NCI-H345 treated with DMSO at 0.1 percent for 48 hours (cell line): ENCODE measurements around the gene LYRM2.
A peak's percentile ranks its signal among the peaks of the same experiment; 100 is the strongest.

Source experiments
- DNase-seq: peaks from one replicate; lab custom pipeline; 2025; ENCODE audit not compliant: unreplicated experiment; lab: John Stamatoyannopoulos, UW

The LYRM2 gene

GRCh38 chr6:89638320-89639195 lies at the start of gene LYRM2:
LYRM2 (minus strand) TSS chr6:89638747; CDS start chr6:89638716, 31 bp downstream.
- peak; percentile 90 for DNase-seq

DNA sequence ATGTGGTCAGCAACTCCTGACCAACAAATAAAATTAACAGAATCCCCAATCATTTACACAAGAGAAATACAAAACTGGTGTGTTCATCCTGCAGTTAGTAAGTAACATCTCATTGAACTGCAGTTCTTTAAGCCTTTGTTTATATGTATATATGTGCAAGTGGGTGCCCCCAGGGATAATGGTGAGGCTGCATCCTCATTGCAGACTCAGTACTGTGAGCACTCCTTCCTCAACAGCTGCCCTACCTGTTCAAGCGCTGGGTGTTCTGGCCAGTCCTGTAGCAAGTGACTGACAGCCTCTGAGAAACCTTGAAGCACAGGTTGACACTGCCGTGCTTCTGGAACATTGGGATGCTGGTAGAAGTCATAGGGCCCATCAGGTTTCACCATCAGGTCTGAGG lies 49.8 kb upstream of the LYRM2 start:
- no peak for DNase-seq

DNA sequence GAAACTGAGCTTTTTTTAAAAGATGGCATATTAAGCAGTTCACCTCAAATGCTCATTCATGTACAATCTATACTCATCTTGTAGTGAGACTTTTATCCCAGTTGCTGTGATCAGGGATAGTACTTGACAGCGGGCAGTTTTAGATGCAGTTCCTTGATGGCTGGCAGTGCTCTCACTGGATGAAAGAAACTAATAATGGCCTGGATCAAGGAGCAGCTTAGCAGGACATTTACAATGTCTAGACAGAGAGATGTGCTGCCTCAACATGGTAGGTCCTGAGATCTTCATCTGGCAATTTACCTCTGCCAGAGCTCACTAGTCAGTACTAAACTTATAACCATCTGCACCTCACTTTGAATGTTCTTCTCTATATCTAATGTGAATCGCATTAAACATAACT lies 46.8 kb upstream of the LYRM2 start:
- DNase-seq = no peak

DNA sequence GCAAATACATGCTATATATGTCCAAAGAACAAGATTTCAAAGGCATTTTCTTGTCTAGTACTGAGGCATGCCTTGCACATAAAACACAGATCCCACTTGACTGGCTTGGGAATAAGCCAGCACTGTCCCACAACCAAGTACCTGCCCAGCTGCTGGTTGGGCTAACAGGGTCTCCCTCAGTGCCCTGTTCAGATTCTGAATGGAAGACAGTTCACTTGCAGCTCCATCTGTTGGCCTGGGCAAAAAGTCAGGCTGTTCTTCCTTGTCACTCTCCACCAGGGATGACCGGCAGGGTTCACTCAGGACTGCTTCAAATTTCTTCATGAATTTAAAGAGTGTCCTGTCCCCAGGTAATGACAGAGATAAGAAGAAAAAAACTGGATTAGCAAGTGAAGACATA lies 44.4 kb upstream of the LYRM2 start:
- no peak for DNase-seq

DNA sequence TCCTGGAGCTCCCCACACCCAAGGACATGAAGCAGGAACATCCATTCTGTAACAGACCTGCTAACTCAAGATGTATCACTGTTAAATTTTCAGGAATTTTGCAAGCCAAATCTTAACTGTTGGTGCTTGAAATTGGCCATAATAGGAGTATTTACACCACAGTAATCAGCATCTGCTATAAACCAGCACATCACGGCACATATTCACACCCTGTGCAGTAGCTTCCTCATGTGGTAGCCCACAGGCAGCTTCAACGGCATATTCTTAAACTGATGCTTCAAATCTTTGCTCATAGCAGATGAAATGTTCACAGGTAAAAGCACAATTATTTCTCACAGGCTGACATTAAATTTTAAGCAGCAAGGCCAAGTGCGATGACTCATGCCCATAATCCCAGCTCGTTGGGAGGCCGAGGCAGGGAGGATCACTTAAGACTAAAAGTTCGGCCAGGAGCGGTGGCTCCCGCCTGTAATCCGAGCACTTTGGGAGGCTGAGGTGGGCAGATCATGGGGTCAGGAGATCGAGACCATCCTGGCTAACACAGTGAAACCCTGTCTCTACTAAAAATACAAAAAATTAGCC lies 43.5 kb upstream of the LYRM2 start:
- DNase-seq = no peak

- DNase-seq = no peak
Measured at GRCh38 chr6:89680551-89680950, 42.0 kb upstream of the LYRM2 start.

- DNase-seq = no peak
Measured at GRCh38 chr6:89680150-89680549, 41.6 kb upstream of the LYRM2 start.

GRCh38 chr6:89679215-89680120 lies 40.9 kb upstream of the LYRM2 start:
- DNase-seq = no peak

DNA sequence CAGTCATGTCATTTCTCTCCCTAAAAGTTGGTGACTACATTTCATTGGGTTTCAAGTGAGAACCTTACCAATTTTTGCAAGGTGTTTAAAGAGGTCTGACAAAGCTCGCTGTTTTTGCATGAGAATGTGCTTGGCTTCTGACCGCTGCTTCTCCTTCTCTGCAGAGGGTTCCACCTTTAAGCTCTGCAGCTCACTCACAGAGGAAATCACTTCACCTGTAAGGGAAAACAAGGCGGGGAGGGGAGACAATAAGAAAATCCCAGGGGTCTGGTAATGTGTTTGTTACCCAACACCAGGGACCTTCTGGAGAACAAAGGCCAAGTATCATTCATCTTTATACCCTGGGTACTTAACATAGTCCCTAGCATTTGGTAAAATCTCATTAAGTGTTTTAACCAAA lies 40.0 kb upstream of the LYRM2 start:
- DNase-seq = no peak

DNA sequence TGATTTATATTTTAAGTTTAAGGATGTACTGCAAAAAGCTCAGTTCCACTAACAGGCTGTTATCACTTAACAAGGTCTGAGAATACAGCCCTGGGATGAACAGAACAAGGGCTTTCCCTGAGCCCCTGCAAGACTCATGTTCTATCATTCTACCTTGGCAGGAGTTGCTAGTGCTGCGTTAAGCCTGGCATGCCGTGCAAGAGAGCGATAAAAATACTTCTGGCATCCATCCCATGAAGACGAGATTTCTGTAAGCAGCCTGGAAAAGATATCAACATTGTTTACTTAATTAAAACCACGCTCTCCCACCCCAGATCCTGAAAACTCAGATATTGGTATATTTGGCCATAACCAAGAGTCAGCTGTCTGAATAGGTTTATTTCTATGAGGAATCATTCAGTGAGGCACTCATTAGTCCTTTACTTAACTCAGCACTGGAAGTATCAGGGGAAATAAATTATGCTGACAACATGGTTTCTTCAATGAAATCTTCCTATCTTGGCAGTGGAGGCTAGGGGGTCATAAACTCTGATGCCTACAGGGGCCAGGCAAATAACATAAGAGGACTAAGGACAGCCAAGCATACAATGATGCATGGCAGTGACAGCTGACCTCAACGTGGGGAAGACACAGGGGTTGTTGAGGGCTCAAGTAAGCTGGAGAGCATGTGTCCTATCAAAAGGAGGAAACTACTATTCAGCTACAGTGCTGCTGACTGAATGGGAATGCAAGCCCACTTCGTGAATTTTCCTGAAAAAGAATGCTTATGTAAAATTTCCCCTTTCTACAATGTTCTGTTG lies 37.6 kb upstream of the LYRM2 start:
- no peak for DNase-seq

- no peak for DNase-seq
Measured at GRCh38 chr6:89670935-89671565, 32.5 kb upstream of the LYRM2 start.

GRCh38 chr6:89669002-89669401 lies 30.5 kb upstream of the LYRM2 start:
- DNase-seq = no peak

- DNase-seq = no peak
Measured at GRCh38 chr6:89667872-89668556, 29.5 kb upstream of the LYRM2 start.

- DNase-seq = no peak
Measured at GRCh38 chr6:89662659-89663223, 24.2 kb upstream of the LYRM2 start.

DNA sequence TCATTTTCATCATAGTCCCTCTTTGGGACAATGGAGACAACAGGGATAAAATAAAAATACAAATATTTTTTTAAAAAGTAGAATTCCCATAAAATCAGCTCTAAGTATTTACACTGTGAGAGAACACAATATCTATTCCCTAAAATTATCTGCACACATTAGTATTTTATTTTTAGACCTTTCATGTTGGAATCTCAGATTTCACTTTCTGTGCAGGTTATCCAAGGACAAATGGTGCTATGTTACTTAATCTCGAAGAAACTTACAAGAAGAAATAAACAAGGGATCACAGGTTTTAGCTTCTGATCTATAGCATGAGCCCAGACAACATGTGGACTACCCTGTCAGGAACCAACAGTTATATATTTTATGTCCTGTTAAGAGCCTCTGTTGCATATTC lies 23.0 kb upstream of the LYRM2 start:
- DNase-seq = no peak

DNA sequence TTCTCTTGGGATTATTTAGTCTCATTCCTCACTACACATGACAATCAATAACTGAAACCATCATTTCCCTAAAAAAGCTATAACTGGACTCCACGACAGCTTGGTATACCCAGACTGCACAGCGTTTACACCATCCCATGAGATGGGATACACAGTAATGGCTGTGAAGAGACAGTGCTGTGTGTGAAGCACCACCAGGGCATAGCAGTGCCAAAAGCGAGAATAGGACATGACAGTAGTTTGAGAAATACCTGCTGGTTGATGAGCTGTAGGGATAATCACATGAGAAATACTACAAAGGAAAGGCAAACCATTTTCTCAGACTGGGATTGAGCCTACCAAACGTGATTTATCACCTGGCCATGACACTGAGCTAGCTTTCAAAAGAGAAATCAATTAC lies 22.4 kb upstream of the LYRM2 start:
- DNase-seq = no peak

GRCh38 chr6:89657445-89658158 lies 19.1 kb upstream of the LYRM2 start:
- no peak for DNase-seq

DNA sequence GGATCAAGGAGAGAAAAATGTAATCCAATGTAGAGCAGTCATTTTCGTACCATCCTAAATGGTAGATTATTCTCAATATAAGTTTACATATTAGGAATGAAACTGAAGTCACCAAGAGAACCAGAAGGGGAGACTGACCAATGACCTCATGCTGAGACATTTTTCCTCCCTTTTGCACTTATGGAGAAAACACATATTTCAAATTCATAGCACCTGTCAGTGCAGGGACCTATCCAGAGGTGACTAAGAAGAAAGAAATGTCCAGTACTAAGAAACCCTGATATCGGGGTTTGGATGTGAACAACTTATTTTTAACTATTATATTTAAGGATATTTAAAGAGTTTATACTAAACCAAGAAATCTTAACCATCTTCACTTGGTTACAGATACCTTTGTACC lies 16.6 kb upstream of the LYRM2 start:
- no peak for DNase-seq

GRCh38 chr6:89650579-89650978 lies 12.0 kb upstream of the LYRM2 start:
- no peak for DNase-seq
